GM06990 (cell line): Measurements from ENCODE around the gene CDC42EP1.

Experiments
- DNase-seq: peaks from one replicate; pipeline ENCODE4 v3.0.0-alpha.2; 2011; ENCODE audit not compliant: insufficient read length; ENCODE audit errors: extremely low read depth
- H3K27me3 ChIP-seq: replicated peaks from 2 replicates; pipeline ENCODE4 v1.6.0; 2011; ENCODE audit warnings: low read length; ENCODE audit not compliant: control insufficient read depth, insufficient read depth
- H3K36me3 ChIP-seq: 2 replicates; pipeline ENCODE4 v1.5.1; 2011; ENCODE audit warnings: low read length; ENCODE audit not compliant: control insufficient read depth, insufficient read depth
- H3K4me3 ChIP-seq: replicated peaks from 2 replicates; pipeline ENCODE4 v1.5.1; 2011; ENCODE audit warnings: low read depth, mild to moderate bottlenecking, control low read depth, low read length
- CTCF ChIP-seq: IDR thresholded peaks from 2 replicates; pipeline ENCODE4 v1.5.1; 2011; ENCODE audit warnings: low read length, control low read depth, mild to moderate bottlenecking, inconsistent platforms; ENCODE audit not compliant: insufficient read depth, poor library complexity, severe bottlenecking

CDC42EP1 gene

GRCh38 chr22:37618072-37618656, 57.9 kb downstream of the CDC42EP1 start:
- TF ChIP-seq CTCF: no peak
- DNase-seq: no peak
- Histone ChIP-seq H3K4me3 (no peak overlapping the region), H3K27me3 (no peaks in the 10 kb centered on the region), H3K36me3 (peaks cover 46% of the 10 kb centered on the region)

DNA sequence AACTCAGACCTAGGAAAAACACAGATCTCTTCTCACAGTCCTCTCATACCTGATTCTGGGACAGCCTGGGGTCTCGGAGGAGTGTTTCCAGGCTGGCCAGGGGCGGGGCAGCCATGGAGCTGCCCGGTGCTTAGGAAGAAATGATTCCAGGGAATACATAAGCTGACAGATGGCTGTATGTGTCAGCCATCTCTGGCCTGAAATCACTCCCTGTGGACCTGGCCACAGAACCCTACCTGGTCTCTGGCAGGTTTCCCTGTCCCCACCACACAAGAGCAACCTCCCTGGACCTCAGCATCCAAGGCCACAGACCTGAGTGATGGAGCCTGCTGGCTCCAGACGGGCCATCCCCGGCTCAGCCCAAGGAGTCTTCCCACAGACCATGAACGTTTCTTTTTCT, 58.4 kb downstream of the CDC42EP1 start:
- no peak for DNase-seq
- Histone ChIP-seq H3K36me3 (peaks cover 48% of the 10 kb centered on the region), H3K4me3 (no peak overlapping the region), H3K27me3 (no peaks in the 10 kb centered on the region)
- TF ChIP-seq CTCF: no peak
